ENCODE results near the gene KRT16. TPM values are rescaled to one million over a fixed set of nuclear protein-coding genes. Genes with fewer than 3 reads are reported as not detected.

KRT16 gene
- total and polyA plus RNA-seq, 2 donors (not counting 3 experiments of a cell fraction or from before 2014, with no cell fraction given), result not detected

DNA sequence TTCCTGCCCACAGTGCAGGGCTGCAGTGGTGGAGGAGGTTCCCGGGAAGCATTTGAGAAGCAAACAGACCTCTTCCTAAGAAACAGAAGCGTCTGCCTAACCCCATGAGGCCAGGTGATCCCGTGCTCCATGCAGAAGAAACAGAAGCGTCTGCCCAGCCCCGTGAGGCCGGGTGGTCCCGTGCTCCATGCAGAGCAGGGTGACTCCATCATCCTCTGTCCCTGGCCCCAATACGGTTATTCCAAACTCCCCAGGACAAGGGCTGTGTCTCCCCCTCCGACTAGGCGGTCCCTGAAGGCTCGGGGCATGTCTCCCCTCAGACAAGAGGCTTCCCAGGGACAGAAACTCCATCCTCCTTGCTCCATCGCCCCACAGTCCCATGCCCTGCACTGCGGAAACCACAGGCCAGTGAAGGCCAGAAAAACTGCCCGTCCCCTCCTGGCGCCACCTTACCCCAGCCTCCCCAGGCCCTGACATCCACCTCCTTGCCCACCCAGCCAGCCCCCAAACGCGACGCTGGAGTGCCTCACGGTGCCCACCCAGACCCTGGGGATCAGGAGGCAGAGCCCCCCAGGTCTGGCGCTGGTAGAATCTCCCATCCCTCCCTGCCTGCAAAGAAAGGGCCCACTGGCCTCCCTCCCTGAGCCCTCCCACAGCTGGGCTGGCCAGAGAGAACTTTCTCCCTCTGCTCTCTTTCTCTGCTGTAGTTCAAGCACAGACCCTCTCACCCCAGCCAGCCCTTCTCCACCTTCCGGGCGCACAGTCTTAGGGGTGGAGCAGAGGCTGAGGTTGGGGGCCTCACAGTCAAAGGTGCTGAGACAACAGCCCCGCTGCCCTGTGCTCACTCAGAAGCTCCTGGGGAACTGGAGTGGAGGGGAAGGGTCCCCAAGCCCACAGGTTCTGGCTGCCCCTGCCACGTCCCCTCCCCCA, 42.4 kb upstream of the KRT16 start:
- H3K36me3 ChIP-seq (ENCODE audit: control insufficient read depth in 2 of 2, extremely low read depth in 1 of 2, insufficient read depth in 2 of 2, low read length in 2 of 2), result no peaks in the 10 kb centered on the region
- TF ChIP-seq, protein P1, sequence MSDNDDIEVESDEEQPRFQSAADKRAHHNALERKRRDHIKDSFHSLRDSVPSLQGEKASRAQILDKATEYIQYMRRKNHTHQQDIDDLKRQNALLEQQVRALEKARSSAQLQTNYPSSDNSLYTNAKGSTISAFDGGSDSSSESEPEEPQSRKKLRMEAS (IDR thresholded peaks at IDR 0.05; ENCODE audit: insufficient read depth, insufficient read length), result no peak
- TF ChIP-seq EZH2 (IDR thresholded peaks at IDR 0.05; ENCODE audit: borderline replicate concordance, low read depth, low read length, severe bottlenecking), result no peak
- no peak for TF ChIP-seq MYC (IDR thresholded peaks at IDR 0.05; ENCODE audit: low read depth, low read length)
- TF ChIP-seq GATA2 (IDR thresholded peaks at IDR 0.05; ENCODE audit: insufficient read depth, insufficient read length, low read depth, low read length), result no peak
- TF ChIP-seq FOS (IDR thresholded peaks at IDR 0.05; ENCODE audit: borderline replicate concordance, insufficient read depth, low read length), result no peak
- TF ChIP-seq, protein P2, sequence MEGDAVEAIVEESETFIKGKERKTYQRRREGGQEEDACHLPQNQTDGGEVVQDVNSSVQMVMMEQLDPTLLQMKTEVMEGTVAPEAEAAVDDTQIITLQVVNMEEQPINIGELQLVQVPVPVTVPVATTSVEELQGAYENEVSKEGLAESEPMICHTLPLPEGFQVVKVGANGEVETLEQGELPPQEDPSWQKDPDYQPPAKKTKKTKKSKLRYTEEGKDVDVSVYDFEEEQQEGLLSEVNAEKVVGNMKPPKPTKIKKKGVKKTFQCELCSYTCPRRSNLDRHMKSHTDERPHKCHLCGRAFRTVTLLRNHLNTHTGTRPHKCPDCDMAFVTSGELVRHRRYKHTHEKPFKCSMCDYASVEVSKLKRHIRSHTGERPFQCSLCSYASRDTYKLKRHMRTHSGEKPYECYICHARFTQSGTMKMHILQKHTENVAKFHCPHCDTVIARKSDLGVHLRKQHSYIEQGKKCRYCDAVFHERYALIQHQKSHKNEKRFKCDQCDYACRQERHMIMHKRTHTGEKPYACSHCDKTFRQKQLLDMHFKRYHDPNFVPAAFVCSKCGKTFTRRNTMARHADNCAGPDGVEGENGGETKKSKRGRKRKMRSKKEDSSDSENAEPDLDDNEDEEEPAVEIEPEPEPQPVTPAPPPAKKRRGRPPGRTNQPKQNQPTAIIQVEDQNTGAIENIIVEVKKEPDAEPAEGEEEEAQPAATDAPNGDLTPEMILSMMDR (IDR thresholded peaks at IDR 0.05; ENCODE audit: extremely low read depth in 1 of 2, insufficient read depth in 1 of 2, low read depth in 1 of 2, low read length in 2 of 2), result no peak
- POLR2A ChIA-PET, result no interaction called here
- DNase-seq (ENCODE audit: low read depth, low spot score), result no peak
- intact Hi-C loops (cut with micrococcal nuclease) (no loop called here), dilution Hi-C loops (cut with MboI; ENCODE audit: extremely low pct_ligation_motif_present, low sequenced_read_pairs) (no loop called here)
- CTCF ChIA-PET, result interaction anchor here (0.6 to 8.5 kb wide), 4 partner anchors 9 to 792 kb away, joined by 3 to 303 read pairs (median 14); no protein-coding TSS in a partner anchor
- no peak for FAIRE-seq
- no peak overlapping the region for H3K4me2 ChIP-seq (ENCODE audit: insufficient read depth, low read length)
- H3K4me3 ChIP-seq (replicated peaks in 1 of 3; ENCODE audit: insufficient read depth in 1 of 3, low read depth in 1 of 3, low read length in 3 of 3), result no peak overlapping the region
- no peak overlapping the region for H3K27ac ChIP-seq (ENCODE audit: insufficient read depth, low read depth, low read length)
- no peak overlapping the region for H2AFZ ChIP-seq (ENCODE audit: low read depth, low read length)
- no peaks in the 10 kb centered on the region for H3K27me3 ChIP-seq (ENCODE audit: control insufficient read depth in 2 of 2, insufficient read depth in 2 of 2, low read length in 2 of 2)
- H3K79me2 ChIP-seq (ENCODE audit: control insufficient read depth, insufficient read depth, low read length), result no peaks in the 10 kb centered on the region
- no peaks in the 10 kb centered on the region for H3K9me1 ChIP-seq (replicated peaks; ENCODE audit: control insufficient read depth, extremely low read depth, insufficient read depth, low read length)
- H3K4me1 ChIP-seq (ENCODE audit: control insufficient read depth, extremely low read depth, insufficient read depth, low read length), result no peaks in the 10 kb centered on the region
- H3K9me3 ChIP-seq (replicated peaks; ENCODE audit: control insufficient read depth, insufficient read depth, low read length), result no peaks in the 10 kb centered on the region
- BruUV-seq (replicated peaks), result no TSS peak
- H4K20me1 ChIP-seq (replicated peaks; ENCODE audit: control insufficient read depth, extremely low read depth, insufficient read depth, low read length), result no peaks in the 10 kb centered on the region
- no peak overlapping the region for H3K9ac ChIP-seq (replicated peaks; ENCODE audit: extremely low read depth, insufficient read depth, low read length)
